Measurements from ENCODE around the gene GAS2L1. TPM values are rescaled to one million over a fixed set of nuclear protein-coding genes. Genes with fewer than 3 reads are reported as not detected.

Gene GAS2L1
- total RNA-seq, 1 experiment from 2014 or later, result 22.7 TPM

- ChIA-PET CTCF (no interaction called here), POLR2A (ENCODE audit: low non-redundant PET) (no interaction called here)
- peaks cover 52% of the 10 kb centered on the region for H3K36me3 ChIP-seq (ENCODE audit: insufficient read depth, low read length, poor library complexity, severe bottlenecking)
- H3K27ac ChIP-seq (ENCODE audit: low read depth, low read length, poor library complexity, severe bottlenecking), result peak overlapping the region; percentile 100
- no peaks in the 10 kb centered on the region for H3K27me3 ChIP-seq (replicated peaks; ENCODE audit: insufficient read depth, low read depth, low read length, poor library complexity)
- peaks cover 32% of the 10 kb centered on the region for H3K4me1 ChIP-seq (ENCODE audit: insufficient read depth, low read length, poor library complexity, severe bottlenecking)
- no TSS peak for BruUV-seq (replicated peaks)
- peak overlapping the region; percentile 81 for H3K4me3 ChIP-seq (ENCODE audit: low read depth, low read length, poor library complexity, severe bottlenecking)
- H3K9me3 ChIP-seq (ENCODE audit: low read depth, low read length, poor library complexity, severe bottlenecking), result no peaks in the 10 kb centered on the region
- TF ChIP-seq EZH2 (IDR thresholded peaks at IDR 0.05; ENCODE audit: borderline replicate concordance, low read depth, low read length, poor library complexity, severe bottlenecking) (no peak), CTCF (conservative IDR thresholded peaks at IDR 0.05; ENCODE audit: low read depth, low read length) (no peak)
- intact Hi-C loops (cut with micrococcal nuclease; ENCODE audit: unreplicated experiment), result no loop called here
- no peak for DNase-seq (ENCODE audit: low spot score)
These were observed 39.6 kb upstream of the GAS2L1 start for GRCh38 chr22:29266564-29267461.

- H3K36me3 ChIP-seq (ENCODE audit: insufficient read depth, low read length, poor library complexity, severe bottlenecking), result peaks cover 59% of the 10 kb centered on the region
- H3K27ac ChIP-seq (ENCODE audit: low read depth, low read length, poor library complexity, severe bottlenecking), result peak overlapping the region; percentile 100
- H3K9me3 ChIP-seq (ENCODE audit: low read depth, low read length, poor library complexity, severe bottlenecking), result no peaks in the 10 kb centered on the region
- intact Hi-C loops (cut with micrococcal nuclease; ENCODE audit: unreplicated experiment), result no loop called here
- no peak for DNase-seq (ENCODE audit: low spot score)
- H3K4me3 ChIP-seq (ENCODE audit: low read depth, low read length, poor library complexity, severe bottlenecking), result peak overlapping the region; percentile 81
- no peak for TF ChIP-seq CTCF (conservative IDR thresholded peaks at IDR 0.05; ENCODE audit: low read depth, low read length)
- no peak for TF ChIP-seq EZH2 (IDR thresholded peaks at IDR 0.05; ENCODE audit: borderline replicate concordance, low read depth, low read length, poor library complexity, severe bottlenecking)
- peaks cover 35% of the 10 kb centered on the region for H3K4me1 ChIP-seq (ENCODE audit: insufficient read depth, low read length, poor library complexity, severe bottlenecking)
- BruUV-seq (replicated peaks), result TSS peak; percentile 72
- CTCF ChIA-PET, result no interaction called here
- H3K27me3 ChIP-seq (replicated peaks; ENCODE audit: insufficient read depth, low read depth, low read length, poor library complexity), result no peaks in the 10 kb centered on the region
- POLR2A ChIA-PET (ENCODE audit: low non-redundant PET), result no interaction called here
These were observed 39.0 kb upstream of the GAS2L1 start for GRCh38 chr22:29267462-29267857.

DNA sequence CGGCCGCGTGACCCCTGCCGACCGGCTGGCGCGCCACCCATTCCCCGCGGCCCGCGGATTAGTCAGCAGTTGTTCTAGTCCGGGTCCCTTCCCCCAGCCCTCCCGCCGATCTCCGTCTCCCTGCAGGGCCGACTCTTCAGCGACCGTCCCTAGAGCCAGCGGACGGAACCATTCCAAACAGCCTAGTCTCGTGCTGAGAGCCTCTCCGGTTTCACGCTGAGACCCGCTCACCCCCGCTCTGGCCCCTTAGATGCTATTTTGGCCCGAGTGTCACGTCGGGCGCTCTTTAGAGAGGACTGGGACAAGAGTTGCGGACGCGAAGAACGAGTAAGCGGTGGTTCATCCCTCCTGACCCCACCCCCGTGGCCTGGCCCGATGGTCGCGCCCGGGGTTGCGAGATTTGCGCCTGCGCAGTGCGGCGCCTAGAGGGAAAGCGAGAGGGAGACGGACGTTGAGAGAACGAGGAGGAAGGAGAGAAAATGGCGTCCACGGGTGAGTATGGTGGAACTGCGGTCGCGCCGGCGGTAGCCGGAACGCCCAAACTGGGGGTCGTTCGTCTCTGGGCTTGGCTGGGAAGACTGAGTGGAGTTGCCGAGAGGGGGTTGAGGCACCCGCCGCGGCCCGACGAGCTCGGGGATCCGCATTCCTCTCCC is 38.5 kb upstream of the GAS2L1 start, which contains the start of the genes EWSR1 and RHBDD3:
Gene EWSR1, plus strand, starts transcription at position 411 of the 653 bp plus-strand sequence. Its CDS starts 69 bp downstream, at position 480.
Gene RHBDD3, minus strand, starts transcription at position 124 of the 653 bp plus-strand sequence. CDS start 2,355 bp downstream, outside the sequence.
- Histone ChIP-seq H3K27ac (ENCODE audit: low read depth, low read length, poor library complexity, severe bottlenecking) (peak within 1 kb of the TSS; percentile 100), H3K36me3 (ENCODE audit: insufficient read depth, low read length, poor library complexity, severe bottlenecking) (peaks cover 64% of the 10 kb centered on the region), H3K27me3 (replicated peaks; ENCODE audit: insufficient read depth, low read depth, low read length, poor library complexity) (no peaks in the 10 kb centered on the region), H3K4me1 (ENCODE audit: insufficient read depth, low read length, poor library complexity, severe bottlenecking) (peaks cover 40% of the 10 kb centered on the region), H3K4me3 (ENCODE audit: low read depth, low read length, poor library complexity, severe bottlenecking) (peak within 1 kb of the TSS; percentile 81), H3K9me3 (ENCODE audit: low read depth, low read length, poor library complexity, severe bottlenecking) (no peaks in the 10 kb centered on the region)
- no TSS peak for BruUV-seq (replicated peaks)
- intact Hi-C loops (cut with micrococcal nuclease; ENCODE audit: unreplicated experiment), result no loop called here
- CTCF ChIA-PET, result no interaction called here
- POLR2A ChIA-PET (ENCODE audit: low non-redundant PET), result no interaction called here
- DNase-seq (ENCODE audit: low spot score), result peak; percentile 97
- TF ChIP-seq EZH2 (IDR thresholded peaks at IDR 0.05; ENCODE audit: borderline replicate concordance, low read depth, low read length, poor library complexity, severe bottlenecking) (no peak), CTCF (conservative IDR thresholded peaks at IDR 0.05; ENCODE audit: low read depth, low read length) (no peak)

All from A673 (cell line).